NCI-H1436 treated with DMSO at 0.1 percent for 48 hours (cell line): ENCODE results near the gene ANXA4.
"Not testable (repeated sequence)": the region's sequence is repeated elsewhere in the genome, so short reads cannot be mapped to it uniquely, and the experiment has no call there.

Experiments
- DNase-seq: peaks from one replicate; lab custom pipeline; 2025; lab: John Stamatoyannopoulos, UW

ANXA4 gene

DNA sequence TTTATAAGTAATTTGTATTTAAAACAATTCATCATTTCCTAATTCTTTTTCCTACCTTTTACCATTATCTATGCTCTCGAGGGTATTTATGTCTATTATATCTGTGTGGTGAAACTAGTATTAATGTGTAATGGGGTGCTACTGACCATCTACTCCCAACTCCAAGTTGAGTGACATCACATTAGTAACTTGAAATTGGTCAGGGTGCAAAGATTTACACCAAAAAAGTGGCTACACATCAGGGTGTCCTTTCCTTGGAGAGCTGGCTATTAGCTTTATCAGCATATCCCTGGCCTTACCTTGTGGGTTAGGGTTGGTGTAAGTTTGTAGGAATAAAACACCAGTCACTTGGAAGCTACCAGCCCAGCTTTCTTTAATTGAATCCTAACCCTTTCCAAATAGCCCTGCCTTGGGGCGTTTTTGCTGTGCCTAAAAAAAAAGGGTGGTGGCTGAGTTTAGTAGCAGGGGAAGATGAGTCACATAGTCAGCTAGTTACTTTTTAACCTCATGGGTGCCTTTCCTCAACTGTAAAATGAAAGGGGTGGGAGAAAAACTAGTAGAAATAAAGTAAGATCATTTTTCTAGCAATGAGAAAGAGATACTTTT is 14.0 kb downstream of the ANXA4 start:
- no peak for DNase-seq

DNA sequence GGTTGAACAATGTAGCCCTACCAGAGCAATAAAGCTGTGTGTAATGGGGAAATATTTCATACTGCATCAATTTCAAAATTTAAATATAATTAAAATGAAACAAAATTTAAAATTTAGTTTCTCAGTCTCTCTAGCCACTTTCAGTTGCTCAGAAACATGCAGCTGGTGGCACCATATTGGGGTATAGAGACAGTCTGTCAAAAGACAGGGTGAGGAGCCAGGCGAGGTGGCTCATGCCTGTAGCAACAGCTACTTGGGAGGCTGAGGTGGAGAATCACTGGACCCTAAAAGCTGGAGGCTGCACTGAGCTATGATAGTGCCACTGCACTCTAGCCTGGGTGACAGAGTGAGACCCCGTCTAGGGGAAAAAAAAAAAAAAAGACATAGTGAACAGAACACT is 20.1 kb downstream of the ANXA4 start:
- DNase-seq = no peak

- DNase-seq = no peak
Observed at GRCh38 chr2:69762513-69763494, 20.9 kb downstream of the ANXA4 start.

DNA sequence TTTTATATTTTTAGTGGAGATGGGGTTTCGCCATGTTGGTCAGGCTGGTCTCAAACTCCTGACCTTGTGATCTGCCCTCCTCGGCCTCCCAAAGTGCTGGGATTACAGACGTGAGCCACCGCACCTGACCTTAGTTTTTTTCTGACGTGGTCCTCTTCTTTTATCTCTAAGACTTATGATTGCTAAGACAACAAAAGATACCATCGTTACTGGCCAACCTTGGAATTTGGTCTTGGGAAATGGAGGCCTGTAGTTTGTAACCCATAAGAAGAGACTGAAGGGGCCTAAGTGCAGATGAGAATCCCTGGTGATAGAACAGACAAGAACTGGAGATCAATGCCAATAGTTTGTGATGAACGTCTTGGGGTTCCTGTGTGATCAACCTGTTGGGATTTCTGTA is 21.9 kb downstream of the ANXA4 start:
- DNase-seq = not testable (repeated sequence)

GRCh38 chr2:69764286-69765095 is 22.6 kb downstream of the ANXA4 start:
- no peak for DNase-seq

GRCh38 chr2:69765096-69765380 is 23.1 kb downstream of the ANXA4 start:
- no peak for DNase-seq

GRCh38 chr2:69766014-69766413 is 24.1 kb downstream of the ANXA4 start:
- no peak for DNase-seq

DNA sequence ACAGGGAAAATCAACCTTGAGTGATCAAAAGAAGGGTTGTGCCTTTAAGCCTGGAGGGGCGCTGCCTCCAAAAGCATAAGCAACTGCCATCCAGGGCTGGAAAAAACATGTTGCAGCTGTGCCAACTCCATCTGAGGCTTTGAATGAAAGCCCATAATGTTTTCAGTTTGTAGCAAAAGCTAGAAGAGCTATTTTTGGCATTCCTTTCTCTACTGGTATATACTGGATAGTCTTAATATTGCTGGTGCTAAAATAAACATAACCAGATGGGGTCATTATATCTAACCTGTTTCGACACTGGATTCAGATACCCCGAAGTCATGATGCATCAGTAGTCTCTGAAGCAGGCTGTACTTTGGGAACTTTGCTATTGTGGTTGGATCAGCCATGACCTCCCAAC is 25.1 kb downstream of the ANXA4 start:
- DNase-seq = no peak

- DNase-seq = no peak
Observed at GRCh38 chr2:69768235-69768634, 26.3 kb downstream of the ANXA4 start.

- DNase-seq = no peak
Observed at GRCh38 chr2:69768789-69769188, 26.9 kb downstream of the ANXA4 start.

GRCh38 chr2:69769272-69769671 is 27.3 kb downstream of the ANXA4 start:
- no peak for DNase-seq

DNA sequence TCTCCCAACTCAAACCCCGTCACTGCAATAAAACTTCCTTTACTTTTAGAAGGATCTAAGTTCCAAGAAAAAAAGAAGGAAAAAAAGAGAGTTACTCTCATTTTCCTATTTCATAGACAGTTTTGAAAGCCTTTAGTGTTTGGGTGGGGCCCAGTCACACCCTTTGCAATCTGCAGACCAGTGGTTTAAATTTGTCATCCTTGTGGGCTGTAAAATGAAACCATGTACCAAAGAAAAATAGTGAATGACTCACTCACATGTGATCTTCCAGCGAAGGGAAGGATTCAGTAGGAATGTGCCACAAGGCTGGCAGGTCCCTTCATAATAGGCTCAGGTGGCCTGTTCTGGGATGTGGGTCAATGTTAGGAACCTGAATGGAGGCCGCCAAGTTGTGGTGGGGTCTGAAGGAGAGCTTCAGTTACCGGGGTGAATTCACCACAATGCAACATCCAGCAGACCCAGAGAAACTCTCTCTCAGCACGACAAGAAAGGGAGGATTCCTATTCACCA is 28.3 kb downstream of the ANXA4 start:
- no peak for DNase-seq

DNA sequence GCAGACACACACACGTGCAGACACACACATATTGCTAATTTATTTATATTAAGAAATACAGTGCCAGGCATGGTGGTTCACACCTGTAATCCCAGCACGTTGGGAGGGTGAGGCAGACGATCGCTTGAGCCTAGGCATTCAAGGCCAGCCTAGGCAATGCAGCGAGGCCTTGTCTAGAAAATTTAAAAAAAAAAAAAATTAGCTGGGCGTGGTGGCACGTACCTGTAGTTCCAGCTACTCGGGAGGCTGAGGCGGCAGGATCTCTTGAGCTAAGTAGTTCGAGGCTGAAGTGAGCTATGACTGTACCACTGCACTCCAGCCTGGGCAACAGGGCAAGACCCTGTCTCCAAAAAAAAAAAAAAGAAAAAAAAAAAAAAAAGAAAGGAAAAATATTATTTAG is 28.8 kb downstream of the ANXA4 start:
- no peak for DNase-seq

DNA sequence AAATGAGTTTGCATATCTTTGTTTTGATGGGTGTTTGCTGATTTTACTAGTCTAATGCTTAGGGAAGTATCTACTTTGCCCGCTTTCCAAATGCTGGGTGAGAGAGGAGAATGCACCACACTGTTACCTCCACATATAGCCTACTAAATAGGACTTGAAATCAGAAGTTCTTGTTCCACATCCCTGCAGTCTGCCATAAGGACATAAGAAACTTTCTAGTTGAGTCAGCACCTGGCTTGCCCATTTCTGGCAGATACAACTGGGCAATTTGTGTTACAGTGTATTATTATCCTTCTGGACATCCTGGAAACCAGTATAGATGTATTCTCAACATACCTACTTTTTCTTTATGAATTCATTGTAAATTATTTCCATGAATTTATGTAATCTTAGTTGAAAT is 29.5 kb downstream of the ANXA4 start:
- no peak for DNase-seq

DNA sequence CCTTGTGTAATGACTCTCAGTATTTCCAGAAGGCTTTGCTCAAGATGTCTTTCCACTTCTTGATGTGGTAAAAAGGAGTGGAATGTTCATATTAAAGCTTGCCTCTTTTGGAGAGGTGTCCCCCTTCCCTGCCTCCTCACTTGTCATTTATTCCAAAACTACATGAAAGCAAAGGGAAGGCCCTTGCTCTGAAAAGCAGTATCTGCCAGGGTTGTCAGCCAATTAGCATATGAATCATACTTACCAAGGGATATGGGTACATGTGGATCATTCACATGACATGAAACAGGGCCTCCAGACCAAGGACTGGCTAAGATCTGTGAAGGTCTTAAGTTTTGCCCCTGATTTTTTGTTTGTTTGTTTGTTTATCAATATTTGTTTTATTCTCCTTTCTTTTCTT is 31.3 kb downstream of the ANXA4 start:
- DNase-seq = no peak

DNA sequence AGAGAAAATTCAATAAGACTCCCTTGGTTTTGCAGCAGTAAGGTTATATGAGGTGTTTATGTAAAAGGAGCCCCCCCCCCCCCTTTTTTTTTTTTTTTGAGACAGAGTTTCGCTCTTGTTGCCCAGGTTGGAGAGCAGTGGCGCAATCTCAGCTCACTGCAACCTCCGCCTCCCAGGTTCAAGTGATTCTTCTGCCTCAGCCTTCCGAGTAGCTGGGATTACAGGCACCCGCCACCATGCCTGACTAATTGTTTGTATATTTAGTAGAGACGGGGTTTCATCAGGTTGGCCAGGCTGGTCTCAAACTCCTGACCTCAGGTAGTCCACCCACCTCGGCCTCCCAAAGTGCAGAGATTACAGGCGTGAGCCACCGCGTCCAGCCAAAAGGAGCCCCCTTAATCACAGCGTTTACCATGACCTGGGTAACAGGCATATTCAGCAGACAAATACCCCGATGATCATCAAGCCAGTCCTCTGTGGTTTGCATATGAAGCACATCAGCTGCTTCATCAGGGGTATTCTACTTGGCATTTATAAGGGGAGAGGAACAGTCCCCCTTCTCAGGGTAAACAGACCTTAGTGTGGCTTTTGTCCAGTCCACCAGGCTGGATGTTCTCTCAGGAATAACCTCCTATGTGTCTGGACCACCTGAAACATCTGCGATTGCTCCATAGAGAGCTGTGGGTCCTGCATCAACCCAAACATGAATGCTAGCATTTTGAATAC is 32.5 kb downstream of the ANXA4 start:
- DNase-seq = not testable (repeated sequence)

DNA sequence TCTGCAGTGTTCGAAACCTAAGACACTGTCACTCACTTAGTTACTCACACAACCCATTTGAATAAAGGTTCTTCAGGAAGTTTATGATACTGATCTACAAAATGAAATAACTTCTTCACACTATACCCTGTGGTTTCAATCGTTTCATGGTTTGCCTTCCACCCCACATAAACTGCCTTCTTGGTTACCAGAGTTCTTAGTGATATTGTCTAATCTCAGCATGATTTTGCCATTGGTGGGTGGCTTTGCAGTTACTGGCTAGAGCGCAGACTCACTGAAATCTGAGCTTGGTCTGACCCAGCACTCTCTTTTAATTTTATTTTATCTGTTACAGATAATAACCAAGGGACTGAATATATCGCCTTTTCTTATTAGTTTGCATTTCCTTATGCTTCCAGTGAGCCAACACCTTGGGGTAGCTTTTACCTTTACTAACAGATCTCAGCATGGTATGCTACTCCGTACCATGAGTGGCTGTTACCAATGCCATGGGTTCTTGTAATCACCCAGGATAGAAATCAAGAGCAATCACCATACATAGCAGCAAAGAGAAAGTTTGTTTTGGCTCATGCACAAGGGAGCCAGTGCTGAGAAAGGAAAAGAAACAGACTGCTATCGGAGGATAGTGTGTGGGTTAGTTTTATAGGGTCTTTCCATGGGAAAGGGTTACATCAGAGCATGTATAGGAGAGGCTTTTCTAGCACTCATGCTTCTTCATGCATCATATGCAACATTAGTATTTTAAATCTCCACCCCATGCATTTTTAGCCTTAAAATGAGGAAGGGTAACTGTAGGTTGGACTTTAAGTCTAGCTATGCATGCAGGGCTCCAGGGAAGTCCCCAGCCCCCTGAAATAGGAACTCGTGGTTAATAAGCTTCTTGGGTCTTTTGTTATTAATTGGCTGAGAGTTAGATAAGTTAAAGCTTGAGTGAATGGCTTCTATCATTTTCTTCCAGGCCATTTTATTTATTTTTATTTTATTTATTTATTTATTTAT is 33.3 kb downstream of the ANXA4 start:
- no peak for DNase-seq

- DNase-seq = no peak
Observed at GRCh38 chr2:69776886-69777785, 35.2 kb downstream of the ANXA4 start.

- DNase-seq = no peak
Observed at GRCh38 chr2:69777786-69778105, 35.8 kb downstream of the ANXA4 start.
